B cell (primary cell): ENCODE data around the gene CTBP2.

ENCODE experiments used
- EZH2 ChIP-seq: IDR thresholded peaks from 2 replicates; pipeline ENCODE4 v1.6.1; 2012; ENCODE audit warnings: borderline replicate concordance, low read depth, mild to moderate bottlenecking, moderate library complexity, low read length; ENCODE audit not compliant: insufficient read depth, poor library complexity, severe bottlenecking
- TF ChIP-seq, protein P1 (sequence below): fragments of 200-600 bp; IDR thresholded peaks from one replicate; pipeline ENCODE4 v1.8.0; 2022; ENCODE audit warnings: antibody characterized with exemption, mild to moderate bottlenecking

DNA sequence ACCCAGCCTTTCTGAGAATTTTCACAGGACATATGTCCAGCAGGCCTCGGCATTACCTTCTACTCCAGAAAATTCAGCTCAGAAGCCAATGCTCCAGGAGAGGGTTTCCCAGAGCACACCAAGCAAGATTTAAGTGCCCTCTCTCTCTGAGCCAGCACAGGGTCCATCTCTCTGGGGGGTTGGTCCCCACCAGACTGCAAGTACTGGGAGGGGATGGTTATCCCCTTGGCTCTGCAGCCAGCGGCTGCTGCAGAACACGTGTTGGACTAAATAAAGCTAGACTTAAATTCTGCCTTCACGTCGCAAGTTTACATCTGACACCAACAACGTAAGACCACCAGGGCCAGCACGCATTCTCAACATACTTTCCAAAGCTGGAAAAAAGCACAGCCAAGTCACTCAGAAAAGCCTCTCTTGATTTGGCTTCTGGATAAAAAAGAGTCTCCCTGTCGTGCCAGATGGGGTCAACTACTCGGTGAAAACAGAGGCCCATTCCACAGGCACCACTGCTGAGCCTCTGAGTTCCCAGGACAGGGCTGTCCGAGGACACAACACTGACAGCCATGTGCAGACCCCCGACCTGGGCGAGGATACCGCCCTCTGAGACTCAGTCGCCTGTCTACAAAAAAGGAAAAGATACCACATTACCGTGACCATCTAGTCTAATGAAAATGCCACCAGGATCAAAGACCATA, 77.3 kb downstream of the CTBP2 start:
- TF ChIP-seq, protein P1, sequence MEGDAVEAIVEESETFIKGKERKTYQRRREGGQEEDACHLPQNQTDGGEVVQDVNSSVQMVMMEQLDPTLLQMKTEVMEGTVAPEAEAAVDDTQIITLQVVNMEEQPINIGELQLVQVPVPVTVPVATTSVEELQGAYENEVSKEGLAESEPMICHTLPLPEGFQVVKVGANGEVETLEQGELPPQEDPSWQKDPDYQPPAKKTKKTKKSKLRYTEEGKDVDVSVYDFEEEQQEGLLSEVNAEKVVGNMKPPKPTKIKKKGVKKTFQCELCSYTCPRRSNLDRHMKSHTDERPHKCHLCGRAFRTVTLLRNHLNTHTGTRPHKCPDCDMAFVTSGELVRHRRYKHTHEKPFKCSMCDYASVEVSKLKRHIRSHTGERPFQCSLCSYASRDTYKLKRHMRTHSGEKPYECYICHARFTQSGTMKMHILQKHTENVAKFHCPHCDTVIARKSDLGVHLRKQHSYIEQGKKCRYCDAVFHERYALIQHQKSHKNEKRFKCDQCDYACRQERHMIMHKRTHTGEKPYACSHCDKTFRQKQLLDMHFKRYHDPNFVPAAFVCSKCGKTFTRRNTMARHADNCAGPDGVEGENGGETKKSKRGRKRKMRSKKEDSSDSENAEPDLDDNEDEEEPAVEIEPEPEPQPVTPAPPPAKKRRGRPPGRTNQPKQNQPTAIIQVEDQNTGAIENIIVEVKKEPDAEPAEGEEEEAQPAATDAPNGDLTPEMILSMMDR: no peak
- no peak for TF ChIP-seq EZH2
